ENCODE measurements around the gene ETV5.

The ETV5 gene

DNA sequence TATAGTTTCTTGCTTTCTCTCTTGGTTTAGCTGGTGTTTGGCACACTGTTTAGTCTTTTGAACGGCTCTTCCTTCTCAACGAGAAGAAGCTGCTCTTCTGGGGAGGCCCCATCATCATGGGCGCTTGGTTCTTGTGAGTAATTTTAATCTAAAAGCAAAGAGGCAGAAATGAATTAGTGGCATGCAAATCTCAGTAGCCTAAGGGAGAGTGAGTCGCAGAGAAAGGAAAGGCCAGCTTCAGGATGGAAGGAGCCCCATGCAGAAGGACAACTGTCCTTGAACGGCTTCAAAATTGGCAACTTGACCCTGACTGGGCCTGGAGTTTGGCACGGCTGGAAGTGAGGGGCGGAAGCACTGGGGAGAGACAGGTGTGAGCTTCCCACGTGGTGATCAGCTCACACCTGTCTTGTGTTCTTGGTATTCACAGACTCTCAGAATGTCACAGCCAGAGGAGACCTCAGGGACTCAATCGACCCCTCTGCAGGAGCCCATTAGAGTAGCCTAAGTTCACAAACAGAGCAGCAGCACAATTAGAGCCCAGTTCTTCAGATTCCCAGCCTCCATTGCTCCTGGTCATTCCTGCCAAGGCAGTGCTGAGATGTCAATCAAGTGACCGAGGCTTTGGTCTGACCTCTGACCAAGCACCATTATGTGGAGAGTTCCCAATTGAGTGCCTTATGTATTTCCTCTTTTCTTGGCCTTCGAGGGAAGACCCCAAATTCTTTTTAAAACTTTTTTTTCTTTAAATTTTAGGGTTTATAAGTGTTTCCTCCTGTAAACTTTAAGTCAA, 41.3 kb upstream of the ETV5 start:
- TF ChIP-seq, protein P1, sequence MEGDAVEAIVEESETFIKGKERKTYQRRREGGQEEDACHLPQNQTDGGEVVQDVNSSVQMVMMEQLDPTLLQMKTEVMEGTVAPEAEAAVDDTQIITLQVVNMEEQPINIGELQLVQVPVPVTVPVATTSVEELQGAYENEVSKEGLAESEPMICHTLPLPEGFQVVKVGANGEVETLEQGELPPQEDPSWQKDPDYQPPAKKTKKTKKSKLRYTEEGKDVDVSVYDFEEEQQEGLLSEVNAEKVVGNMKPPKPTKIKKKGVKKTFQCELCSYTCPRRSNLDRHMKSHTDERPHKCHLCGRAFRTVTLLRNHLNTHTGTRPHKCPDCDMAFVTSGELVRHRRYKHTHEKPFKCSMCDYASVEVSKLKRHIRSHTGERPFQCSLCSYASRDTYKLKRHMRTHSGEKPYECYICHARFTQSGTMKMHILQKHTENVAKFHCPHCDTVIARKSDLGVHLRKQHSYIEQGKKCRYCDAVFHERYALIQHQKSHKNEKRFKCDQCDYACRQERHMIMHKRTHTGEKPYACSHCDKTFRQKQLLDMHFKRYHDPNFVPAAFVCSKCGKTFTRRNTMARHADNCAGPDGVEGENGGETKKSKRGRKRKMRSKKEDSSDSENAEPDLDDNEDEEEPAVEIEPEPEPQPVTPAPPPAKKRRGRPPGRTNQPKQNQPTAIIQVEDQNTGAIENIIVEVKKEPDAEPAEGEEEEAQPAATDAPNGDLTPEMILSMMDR (IDR thresholded peaks at IDR 0.05; ENCODE audit: low read length, missing control alignments) = no peak
- no peak for DNase-seq (ENCODE audit: low read depth)
- H3K4me3 ChIP-seq (replicated peaks; ENCODE audit: low read depth, low read length) = no peak overlapping the region

DNA sequence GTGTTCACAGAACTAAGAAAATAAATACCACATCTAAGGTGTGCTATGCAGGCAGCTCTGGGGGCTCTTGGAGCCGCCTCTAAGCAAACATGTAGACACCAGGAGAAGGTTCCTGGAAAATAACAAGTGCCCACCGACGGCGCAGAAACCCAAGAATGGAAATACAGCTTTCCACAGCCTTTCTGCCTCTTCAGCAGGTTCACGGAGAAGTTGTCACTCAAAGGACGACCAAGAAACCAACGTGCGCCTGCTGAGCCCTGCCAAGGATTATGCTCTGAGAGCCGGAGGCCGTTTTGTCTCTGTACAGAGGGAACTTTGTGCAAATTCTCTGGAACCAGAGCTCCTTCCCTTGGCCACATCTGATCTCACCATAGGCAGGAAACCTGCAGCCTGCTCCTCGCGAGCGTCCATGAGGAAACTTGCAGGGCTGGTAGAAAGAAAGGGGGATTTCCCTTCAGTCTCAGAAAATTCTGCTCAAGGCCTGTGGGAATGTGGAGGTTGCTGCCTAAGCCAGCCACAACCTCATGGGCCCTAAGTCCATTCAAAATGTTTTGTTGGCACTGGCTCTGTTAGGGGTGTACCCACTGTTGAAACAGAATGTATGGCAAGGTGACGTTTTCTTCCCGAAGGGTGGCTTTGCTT, 40.6 kb upstream of the ETV5 start:
- H3K4me3 ChIP-seq (replicated peaks; ENCODE audit: low read depth, low read length) = no peak overlapping the region
- TF ChIP-seq, protein P1 (IDR thresholded peaks at IDR 0.05; ENCODE audit: low read length, missing control alignments) = no peak
- DNase-seq (ENCODE audit: low read depth) = no peak

DNA sequence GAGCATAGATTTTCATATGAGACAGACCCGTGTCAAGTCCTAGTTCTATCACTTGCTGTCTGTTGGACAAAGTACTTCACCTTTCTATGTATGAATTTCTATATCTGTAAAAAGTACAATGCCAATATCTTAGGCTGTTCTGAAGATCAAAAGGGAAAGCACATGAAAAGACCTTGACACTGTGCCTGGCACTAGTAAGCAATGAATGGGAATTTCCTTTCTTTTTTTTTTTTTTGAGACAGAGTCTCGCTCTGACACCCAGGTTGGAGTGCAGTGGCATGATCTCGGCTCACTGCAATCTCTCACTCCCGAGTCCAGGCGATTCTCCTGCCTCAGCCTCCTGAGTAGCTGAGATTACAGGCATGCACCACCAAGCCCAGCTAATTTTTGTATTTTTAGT, 35.4 kb upstream of the ETV5 start:
- no peak overlapping the region for H3K4me3 ChIP-seq (replicated peaks; ENCODE audit: low read depth, low read length)
- DNase-seq (ENCODE audit: low read depth) = no peak
- TF ChIP-seq, protein P1 (IDR thresholded peaks at IDR 0.05; ENCODE audit: low read length, missing control alignments) = no peak

DNA sequence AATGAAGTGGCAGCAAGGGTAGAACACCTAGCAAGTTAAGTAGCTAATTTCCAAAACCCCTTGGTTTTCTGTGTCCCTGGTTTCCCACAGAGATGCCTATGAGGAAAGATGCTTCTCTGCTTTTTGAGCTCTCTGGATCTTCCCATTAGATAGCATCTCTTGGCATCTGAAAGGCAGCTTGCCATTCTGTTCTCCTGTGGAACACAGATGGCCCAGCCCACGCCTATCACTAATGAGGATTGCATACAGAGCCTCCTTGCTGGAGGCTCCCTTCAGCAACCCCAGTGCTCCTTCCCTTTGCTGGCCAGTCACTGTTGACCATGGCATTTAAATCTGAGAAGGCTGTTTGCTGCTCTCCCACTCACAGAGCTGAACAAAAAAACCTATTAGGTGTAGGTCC, 34.4 kb upstream of the ETV5 start:
- no peak for DNase-seq (ENCODE audit: low read depth)
- H3K4me3 ChIP-seq (replicated peaks; ENCODE audit: low read depth, low read length) = no peak overlapping the region
- TF ChIP-seq, protein P1 (IDR thresholded peaks at IDR 0.05; ENCODE audit: low read length, missing control alignments) = no peak

DNA sequence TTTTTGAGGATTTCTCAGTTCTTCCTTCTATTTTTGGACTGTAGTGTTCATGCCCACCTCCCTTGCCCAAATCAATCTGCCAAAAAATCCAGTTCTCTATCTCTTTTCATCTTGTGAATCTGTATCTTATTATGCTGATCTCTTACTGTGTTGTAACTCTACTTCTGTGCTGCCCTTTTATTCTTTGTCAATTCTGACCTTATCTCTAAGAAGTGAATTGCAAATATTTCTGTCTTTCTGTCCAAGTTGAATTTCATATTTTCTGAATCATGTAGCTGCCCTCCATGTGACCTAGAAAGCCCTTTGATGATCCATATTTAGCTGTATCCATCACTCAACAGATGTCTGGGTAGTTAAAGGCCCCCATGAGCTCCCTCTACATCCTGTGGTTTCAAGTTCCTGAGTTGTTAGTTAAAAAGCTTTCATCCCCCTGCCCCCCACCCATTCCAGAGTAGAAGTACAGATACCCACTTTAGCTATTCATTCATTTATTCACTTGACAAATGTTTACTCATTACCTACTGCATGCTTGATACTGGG, 33.6 kb upstream of the ETV5 start:
- TF ChIP-seq, protein P1 (IDR thresholded peaks at IDR 0.05; ENCODE audit: low read length, missing control alignments) = no peak
- no peak overlapping the region for H3K4me3 ChIP-seq (replicated peaks; ENCODE audit: low read depth, low read length)
- DNase-seq (ENCODE audit: low read depth) = no peak

DNA sequence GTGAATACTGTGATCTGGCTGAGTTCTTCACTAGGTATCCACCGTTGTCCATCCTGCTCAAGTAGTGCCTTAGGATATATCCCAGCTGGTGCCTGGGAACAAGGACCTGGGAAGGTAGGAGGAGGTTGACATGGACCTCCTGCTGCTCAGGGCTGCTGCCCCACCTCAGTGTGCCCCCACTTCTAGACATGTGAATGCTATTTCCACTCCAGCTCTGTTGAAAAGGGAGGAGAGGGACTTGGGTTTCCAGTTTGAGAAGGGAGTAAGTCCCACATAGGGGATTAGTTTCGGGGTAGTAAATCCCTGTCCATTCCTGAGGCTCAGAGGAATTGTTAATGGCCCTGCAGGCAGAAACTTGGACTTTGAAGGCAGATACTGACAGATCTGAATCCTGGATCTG, 32.9 kb upstream of the ETV5 start:
- no peak overlapping the region for H3K4me3 ChIP-seq (replicated peaks; ENCODE audit: low read depth, low read length)
- TF ChIP-seq, protein P1 (IDR thresholded peaks at IDR 0.05; ENCODE audit: low read length, missing control alignments) = no peak
- no peak for DNase-seq (ENCODE audit: low read depth)
